ENCODE data around the gene DET1.

The DET1 gene

GRCh38 chr15:88463870-88464532 lies 82.5 kb downstream of the DET1 start:
- DNase-seq, result no peak

Measured in DMS53 (cell line).